HG02943 (cell line): ENCODE results near the gene KRTAP19-1.

Experiments
- ATAC-seq: cut with Tn5 transposase; IDR thresholded peaks from one replicate; pipeline ENCODE4 v1.9.1; 2021; ENCODE audit warnings: mild to moderate bottlenecking, low read depth, moderate library complexity; ENCODE audit not compliant: unreplicated experiment

The KRTAP19-1 gene

DNA sequence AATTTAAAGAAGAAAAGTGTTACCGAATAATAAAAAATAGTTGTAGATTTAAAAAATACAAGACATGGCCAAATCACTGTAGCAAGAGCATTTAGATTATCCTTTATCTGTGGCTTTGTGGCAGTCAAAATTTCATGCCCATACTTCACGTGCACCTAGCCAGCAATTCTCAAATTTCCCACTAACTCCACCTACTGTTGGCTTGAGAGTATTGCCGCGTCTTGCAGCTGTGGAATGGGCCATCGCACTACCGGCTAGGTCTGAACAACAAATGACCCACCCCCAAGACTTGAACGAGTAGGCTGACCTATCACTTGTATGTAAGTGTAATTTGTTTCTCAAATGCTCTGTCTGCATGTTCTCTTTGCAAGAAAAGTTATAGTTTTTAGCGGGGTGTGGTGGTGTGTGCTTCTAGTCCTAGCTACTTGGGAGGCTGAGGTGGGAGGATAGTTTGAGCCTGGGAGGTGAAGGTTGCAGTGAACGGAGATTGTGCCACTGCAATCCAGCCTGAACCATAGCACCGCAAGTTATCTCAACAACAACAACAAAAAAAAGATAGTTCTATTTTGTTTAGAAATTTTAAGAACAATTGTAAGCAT is 46.0 kb downstream of the KRTAP19-1 start:
- ATAC-seq, result no peak

DNA sequence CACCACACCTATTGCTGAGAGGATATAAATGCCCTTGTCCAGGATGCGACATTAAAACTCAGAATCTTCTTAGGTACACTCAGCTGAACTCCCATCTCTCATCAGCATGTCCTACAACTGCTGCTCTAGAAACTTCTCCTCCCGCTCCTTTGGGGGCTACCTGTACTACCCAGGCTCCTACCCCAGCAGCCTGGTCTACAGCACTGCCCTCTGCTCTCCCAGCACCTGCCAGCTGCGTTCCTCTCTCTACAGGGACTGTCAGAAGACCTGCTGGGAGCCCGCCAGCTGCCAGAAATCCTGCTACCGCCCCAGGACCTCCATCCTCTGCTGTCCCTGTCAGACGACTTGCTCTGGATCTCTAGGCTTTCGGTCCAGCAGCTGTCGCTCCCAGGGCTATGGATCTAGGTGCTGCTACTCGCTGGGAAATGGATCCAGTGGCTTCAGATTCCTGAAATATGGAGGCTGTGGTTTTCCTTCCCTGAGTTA is 50.0 kb downstream of the KRTAP19-1 start, which contains the start of gene KRTAP13-4:
TSS of gene KRTAP13-4 (plus strand) at position 51 of the 486 bp plus-strand sequence. CDS start at position 107, 56 bp downstream.
- no peak for ATAC-seq
